ENCODE results near the gene TCF15. TPM values are rescaled to one million over a fixed set of nuclear protein-coding genes. Genes with fewer than 3 reads are reported as not detected.
A peak's percentile ranks its signal among the peaks of the same experiment; 100 is the strongest.

Gene TCF15, protein sequence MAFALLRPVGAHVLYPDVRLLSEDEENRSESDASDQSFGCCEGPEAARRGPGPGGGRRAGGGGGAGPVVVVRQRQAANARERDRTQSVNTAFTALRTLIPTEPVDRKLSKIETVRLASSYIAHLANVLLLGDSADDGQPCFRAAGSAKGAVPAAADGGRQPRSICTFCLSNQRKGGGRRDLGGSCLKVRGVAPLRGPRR
- not detected for total RNA-seq

DNA sequence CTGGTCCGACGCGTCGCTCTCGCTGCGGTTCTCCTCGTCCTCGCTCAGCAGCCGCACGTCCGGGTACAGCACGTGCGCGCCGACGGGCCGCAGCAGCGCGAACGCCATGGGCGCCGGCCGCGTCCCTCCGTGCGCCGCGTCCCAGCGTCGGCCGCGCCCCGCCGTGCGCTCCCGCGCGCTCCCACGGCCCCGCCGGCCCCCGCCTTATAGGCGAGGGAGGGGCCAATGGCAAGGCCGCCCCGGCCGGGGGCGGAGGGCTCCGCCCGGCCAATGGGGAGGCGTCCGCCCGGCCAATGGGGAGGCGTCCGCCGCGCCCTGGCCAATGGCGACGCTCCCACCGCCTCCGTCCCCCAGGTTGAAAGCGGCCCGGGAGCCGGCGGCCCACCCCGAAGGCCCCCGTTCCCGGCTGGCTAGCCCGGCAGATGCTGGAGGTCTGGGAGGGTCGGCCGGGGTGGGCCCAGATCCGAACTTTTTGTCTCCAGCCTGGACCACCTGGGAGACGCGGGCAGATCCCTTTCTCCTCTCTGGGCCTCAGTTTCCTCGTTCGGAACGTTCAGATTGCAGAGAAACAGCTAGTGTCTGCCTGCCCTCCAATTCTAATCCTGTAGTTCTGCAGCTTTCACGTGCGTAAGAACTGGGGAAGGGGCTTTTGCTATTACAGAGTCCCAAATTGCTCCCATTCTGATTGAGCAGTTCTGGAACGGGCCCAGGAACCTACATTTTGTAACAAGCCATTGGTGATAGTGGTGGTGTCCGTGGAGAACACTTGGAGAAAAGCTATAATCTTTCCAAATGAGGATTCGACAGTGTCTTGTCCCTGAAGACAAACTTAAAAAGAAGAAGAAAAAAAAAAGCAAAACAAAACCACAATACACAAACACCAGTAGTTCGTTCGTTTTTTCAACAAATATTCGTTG is at the start of gene TCF15:
Gene TCF15, minus strand, starts transcription at position 180 of the 917 bp plus-strand sequence. Its CDS starts 72 bp downstream, at position 108.
- ATAC-seq: peak; percentile 73

DNA sequence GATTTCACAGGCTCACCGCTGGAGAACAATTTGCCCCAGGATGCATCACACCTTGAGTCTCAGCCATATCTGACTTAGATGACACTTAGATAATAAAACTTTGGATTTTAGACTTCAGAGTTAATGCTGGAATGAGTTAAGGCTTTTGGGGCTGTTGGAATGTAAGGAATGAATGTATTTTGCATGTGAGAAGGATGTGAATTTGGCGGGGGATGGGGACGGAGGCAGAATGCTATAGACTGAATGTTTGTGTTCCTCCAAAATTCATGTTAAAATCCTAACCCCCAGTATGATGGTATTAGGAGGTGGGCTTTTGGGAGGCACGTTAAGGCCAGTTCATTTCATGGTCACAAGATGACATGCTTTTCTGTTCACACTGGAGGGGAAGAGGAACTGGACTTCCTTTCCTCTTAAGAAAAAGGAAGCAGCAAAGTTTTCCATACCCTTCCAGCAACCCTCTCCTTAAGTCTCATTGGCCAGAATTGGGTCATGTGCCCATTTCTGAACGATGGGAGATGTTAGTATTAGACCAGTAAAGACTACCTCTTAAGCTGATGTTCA is 48.7 kb upstream of the TCF15 start:
- ATAC-seq (no peak), DNase-seq (ENCODE audit: low spot score) (no peak)

More for the DNA sequence above, at the start of gene TCF15:
- no peak for DNase-seq (ENCODE audit: low spot score)

DNA sequence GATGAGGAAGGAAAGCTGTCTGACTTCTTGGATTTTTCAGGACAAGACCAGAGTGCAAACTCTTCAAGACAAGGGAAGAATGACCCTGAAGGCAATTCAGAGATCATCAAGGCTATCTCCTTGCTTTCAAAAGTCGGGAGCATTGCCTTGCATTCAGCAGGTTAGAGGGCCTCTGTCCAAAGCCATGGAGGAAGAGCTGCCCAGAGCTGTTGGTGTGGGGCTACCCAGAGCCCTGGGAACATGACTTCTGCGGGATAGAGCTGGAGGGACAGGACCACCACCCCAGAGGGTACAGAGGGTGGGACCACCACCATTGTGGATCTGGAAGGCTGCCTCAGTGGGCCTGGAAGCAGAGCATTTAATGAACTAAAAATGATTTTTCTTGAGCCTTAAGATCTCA is 48.1 kb upstream of the TCF15 start:
- ATAC-seq: no peak

DNA sequence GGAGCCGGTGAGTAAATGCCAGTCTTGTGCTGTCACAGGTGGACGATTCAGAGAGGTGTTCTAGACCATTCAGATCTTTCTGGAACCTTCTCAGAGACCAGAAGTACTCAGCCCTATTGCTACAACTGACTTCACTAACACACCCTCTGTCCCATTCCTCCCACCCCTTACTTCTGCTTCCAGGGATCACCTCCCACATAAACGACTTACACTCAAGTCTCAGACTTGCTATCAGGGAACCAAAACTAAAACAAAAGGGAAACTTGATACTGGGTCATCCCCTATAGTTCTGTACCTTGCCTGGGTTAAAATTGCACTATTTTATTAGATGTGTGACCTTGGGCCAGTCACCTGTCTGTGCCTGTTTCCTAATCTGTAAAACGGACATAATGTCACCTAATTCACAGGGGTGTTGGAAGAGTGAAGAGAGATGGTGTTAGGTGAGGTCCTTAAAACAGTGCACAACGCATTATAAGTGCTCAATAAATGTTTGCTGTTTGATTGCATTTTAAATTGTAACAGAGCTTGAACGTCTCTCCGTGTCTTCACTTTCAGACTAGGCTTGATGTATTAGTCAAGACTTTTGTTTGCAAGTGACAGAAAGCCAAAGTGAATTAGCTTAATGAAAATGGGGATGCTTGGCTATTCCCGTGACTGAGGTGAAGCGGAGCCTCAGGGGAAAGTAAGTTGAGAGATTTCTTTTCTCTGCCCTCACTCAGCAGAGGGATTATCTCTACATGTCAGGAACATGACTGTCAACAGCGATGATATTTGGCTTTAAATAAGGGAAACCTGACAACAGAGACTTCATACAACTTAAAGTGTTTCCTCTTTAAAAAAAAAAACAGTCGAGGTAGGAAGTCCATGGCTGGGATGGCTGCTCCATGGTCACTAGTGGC is 45.9 kb upstream of the TCF15 start:
- ATAC-seq: no peak
- DNase-seq (ENCODE audit: low spot score): no peak

More for the DNA sequence above, 48.1 kb upstream of the TCF15 start:
- DNase-seq (ENCODE audit: low spot score): no peak

DNA sequence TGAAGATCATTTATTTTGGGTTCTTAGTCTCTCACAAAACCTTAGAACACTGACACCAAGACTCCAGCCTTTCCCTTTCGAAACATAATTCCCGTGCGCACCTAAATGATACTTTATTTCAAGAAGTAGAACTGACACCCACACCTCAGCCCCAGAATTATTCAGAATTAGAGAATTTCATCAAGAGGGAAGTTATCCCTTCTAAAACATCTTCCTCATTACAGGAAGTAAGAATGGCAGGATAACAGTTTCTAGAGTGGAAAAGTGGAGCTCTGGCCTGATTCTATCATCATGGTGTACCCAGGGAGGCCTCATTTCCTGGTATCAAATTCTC is 44.3 kb upstream of the TCF15 start:
- DNase-seq (ENCODE audit: low spot score): no peak
- ATAC-seq: no peak

DNA sequence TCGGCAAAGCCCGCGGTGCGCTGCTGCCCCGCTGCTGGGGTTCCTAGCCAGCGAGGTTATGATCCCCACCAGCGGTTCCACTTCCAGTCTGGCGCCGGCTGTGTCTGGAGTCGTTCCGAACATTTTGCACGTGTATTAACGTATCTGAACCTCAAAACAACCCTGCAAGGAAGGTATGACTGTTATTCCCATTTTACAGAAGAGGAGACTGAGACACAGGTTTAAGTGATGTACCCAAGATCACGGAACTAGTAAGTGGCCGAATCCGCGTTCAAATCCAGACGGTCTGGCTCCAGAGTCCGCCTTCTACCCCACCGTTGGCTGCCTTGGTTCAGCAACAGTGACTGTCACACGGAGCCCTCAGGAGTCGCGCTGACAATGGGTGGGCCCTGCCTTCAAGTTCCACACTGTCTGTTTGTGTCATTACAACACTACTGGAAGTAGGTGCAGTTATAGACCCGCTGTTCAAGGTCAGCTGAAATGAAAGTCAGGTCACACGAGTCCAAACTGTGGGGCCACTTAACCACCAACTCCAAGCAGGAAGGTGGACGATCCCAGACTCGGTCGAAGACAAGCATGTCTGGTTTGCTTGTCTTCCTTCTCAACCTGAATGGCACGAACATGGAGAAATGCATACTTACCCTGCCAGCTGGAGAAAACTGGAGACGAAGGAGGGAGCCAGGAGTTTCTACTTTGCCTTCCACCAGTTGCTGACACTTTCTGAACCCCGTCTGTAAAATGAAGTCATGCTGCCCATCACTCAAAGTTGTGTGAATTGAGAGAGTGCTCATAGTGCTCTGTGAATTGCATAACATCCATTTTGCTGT is 43.7 kb upstream of the TCF15 start:
- no peak for DNase-seq (ENCODE audit: low spot score)

DNA sequence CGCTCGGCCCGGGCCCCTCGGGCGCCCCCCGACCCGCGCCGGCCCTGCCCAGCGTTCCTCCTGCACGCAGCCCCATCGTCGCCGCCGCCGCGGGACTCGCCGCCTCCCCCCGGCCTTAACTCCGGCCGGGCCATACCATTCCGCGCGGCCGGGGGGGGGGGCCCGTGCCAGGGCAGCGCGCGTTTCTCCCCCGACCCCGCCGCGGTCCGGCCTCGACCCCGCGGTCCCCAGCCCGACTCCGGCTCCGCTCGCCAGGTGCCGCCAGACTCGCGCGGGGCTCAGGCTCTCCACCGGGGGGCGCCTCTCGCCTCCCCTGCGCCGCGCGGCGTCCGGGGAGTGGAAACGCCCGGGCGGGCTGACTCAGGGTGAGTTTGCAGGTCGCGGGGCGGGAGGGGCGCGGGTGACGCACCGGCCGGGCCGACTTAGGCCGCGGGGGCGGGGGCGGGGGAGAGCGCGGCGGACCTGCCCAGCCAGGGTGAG is 43.0 kb upstream of the TCF15 start, which contains the start of gene SRXN1:
Gene SRXN1, minus strand, starts transcription at position 91 of the 480 bp plus-strand sequence. Its CDS starts 15 bp downstream, at position 76.
- ATAC-seq (peak; percentile 93), DNase-seq (ENCODE audit: low spot score) (peak; percentile 93)

More for the DNA sequence above, 43.7 kb upstream of the TCF15 start:
- ATAC-seq: peak; percentile 17

DNA sequence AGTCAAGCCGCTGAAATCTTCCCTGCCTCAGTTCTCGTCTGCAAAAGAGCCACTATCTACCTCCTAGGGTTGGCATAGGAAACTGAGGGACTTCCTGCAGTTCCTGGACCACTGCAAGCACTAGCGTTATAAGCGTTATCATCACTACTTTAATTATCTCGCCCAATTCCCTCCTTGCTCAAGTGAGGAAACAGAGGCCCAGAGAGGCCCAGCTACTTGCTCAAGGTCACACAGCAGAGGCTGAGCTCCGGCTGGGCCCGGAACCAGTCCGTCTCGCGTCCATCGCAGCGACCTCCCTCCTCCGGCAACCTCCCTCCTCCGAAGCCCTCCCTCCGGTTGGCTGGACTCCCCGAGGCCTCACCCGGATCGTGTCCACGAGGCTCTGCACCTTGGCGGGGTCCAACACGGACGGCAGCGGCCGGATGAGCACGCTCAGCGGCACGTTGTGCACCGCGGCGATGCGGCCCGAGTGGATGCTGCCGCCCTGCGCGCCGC is 42.6 kb upstream of the TCF15 start:
- ATAC-seq: peak; percentile 5

DNA sequence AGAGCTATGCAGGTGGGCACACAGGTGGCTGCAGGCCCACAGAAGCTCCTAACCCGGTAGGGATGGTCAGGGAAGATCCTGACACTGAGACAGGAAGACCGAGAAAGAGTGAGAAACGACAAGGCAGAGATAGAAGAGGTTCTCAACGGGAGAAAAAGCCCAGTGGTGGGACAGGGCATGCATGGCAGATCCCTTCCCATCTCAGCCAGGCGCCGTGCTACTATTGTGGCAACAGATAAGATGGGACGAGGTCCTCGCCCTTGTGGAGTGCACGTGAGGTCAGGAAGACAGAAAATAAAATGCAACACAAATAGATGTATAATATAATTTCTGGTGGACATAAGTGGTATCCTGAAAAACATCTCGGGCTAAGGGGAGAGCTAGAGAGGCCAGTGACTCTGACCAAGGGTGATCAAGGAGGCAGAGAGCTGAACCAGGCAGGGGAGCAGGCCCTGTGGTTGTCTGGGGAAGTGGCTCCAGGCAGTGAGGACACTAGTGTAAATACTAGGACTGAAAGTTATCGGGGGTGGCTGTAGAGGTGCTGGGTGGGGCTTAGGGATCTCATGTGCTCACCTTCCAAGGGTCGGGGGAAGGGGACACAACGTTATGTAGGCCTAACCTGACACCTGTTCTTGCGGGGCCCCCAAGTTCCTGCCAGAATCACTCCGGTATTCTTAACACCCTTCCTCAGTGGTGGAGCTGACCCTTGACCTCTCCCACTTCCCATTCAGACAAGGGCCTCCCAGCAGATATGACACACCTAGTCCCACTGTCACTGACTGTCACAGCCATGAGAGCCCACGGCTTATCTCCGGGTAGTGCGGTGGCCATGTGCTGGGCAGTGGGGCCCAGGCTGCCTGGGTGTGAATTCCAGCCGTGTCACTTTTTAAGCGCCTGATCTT is 41.9 kb upstream of the TCF15 start:
- ATAC-seq (peak; percentile 5), DNase-seq (ENCODE audit: low spot score) (no peak)

More for the DNA sequence above, 42.6 kb upstream of the TCF15 start:
- no peak for DNase-seq (ENCODE audit: low spot score)

DNA sequence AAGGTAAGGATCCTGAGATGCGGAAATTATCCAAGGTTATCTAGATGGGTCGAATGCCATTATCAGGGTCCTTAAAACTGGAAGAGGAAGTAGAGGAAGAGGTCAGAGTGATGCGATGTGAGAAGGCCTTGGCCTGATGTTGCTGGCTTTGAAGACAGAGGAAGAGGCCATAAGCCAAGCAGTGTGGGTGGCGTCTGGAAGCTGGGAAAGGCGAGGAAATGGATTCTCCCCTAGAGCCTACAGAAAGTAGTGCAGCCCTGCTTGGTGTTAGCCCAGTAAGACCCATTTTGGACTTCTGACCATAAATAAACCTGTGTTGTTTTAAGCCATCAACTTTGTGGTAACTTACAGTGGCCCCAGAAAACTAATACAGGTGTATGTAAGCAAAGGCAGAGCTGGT is 40.8 kb upstream of the TCF15 start:
- ATAC-seq: no peak
- no peak for DNase-seq (ENCODE audit: low spot score)

DNA sequence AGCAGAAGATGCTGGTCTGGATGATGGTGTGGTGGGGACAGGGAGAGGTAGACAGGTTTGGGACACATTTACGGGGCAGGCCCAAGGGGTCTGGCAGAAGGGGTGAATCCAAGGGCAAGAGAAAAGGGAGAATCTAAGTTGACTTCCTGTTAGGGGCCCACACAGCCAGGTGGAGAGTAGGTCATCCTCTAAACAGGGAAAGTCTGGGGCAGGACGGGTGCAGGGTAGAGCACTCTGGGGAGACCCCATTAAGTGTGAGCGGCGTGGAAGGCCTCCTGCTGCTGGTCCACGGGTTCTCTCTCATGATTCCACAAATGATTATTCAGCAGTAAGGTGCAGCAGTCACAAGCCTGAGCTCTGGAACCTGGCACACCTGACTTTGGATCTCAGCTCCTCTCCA is 40.2 kb upstream of the TCF15 start:
- ATAC-seq (no peak), DNase-seq (ENCODE audit: low spot score) (no peak)

DNA sequence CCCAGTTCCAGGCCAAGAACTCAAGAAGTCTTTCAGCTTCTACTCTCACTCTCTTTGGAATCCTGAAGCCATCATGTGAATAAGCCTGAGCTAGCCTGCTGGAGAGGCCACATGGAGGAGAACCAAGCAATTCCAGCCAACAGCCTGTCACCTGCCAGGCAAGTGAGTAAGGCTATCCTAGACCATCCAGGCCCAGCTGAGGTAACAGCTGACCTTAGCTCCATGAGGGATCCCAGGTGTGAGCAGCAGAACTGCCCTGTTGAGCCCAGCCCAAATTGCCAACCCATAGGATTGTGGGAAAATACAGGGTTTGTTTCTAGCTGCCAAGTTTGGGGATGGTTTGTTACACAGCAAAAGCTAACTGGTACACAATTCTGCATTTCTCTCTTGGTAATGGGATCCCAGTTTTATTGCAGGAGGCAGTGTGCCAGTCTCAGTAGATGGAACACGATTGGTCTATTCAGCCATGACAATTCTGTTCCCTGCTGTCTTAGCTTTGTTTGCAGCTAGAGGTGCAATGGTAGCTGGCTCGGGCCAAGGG is 37.4 kb upstream of the TCF15 start:
- DNase-seq (ENCODE audit: low spot score): no peak
- no peak for ATAC-seq

DNA sequence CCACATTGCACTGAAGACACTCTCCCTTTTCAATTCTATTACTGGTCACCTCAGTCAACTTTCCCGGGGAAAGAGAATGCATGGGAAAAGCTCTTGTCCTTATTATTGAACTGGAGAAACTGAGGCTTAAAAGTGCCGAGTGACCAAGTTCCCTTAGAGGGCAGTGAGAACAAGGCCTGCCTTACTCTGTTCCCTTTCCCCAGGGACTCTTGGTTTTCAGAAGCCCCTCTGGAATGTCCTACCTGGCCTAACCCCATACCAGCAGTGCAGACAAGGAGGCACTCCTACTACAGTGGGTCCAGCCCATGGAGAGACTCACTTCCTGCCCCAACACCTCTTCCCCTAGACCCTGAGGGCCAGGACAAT is 36.7 kb upstream of the TCF15 start:
- no peak for DNase-seq (ENCODE audit: low spot score)

DNA sequence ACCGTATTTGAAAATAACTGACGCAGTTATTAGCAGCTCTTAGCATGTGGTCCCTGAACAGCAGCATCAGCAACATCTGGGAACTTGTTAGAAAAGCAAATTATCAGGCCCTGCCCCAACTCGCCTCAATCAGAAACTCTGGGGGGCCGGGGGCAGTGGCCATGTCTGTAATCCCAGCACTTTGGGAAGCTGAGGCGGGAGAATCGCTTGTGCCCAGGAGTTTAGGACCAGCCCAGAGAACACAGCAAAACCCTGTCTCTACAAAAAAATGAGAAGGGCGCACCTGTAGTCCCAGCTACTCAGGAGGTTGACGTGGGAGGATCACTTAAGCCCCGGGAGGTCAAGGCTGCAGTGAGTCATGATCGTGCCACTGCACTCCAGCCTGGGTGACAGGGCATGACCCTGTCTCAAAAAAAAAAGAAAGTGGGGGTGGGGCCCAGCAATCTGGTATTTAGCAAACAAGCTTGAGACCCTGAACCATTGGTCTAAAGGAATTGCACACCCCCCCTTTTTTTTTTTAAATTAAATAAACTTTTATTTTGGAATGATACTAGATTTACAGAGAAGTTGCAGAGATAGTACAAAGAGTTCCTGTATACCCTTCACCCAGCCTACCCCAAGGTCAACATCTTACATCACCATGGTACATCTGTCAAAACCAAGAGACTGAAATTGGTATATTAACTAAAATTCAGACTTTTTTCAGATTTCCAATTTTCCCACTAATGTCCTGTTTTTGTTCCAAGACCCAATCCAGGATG is 36.2 kb upstream of the TCF15 start:
- DNase-seq (ENCODE audit: low spot score) (no peak), ATAC-seq (peak; percentile 34)

More for the DNA sequence above, 36.7 kb upstream of the TCF15 start:
- ATAC-seq: no peak

DNA sequence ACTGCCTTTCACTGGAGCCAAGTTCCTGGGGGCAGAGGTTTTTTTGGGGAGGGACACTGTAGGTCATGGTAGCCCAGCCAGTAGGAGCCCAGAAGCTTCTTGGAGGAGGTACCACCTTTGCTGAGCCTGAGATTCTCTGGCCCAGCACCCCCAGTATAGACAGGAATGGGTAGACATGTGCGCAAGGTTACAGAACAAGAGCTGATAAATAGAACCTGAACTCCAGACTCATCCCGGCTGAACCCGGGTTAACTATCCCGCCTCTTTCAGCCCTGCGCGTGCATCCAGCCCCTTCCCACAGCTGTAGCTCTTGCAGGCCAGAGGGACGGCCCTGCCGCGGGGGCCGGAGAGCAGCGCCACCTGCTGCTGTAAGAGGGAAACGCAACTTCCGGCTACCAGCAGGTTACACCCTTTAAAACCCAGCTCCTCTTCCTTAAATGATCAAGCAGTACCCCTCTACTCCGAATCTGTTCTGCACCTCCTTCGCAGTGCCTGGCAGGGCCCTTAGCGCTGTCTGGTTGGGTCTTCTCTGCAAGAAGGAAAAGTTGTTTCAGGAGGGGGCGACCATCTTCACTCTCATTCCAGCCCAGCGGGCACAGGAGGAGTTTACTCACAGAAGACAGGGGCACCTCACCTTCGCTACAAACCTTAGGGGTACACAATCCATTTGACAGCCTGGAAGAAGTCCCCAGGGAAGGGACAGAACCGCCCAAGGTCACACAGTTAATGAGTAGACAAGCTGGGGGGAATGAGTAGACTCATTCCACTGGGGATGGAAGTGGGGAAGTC is 35.4 kb upstream of the TCF15 start:
- ATAC-seq (peak; percentile 80), DNase-seq (ENCODE audit: low spot score) (peak; percentile 57)

DNA sequence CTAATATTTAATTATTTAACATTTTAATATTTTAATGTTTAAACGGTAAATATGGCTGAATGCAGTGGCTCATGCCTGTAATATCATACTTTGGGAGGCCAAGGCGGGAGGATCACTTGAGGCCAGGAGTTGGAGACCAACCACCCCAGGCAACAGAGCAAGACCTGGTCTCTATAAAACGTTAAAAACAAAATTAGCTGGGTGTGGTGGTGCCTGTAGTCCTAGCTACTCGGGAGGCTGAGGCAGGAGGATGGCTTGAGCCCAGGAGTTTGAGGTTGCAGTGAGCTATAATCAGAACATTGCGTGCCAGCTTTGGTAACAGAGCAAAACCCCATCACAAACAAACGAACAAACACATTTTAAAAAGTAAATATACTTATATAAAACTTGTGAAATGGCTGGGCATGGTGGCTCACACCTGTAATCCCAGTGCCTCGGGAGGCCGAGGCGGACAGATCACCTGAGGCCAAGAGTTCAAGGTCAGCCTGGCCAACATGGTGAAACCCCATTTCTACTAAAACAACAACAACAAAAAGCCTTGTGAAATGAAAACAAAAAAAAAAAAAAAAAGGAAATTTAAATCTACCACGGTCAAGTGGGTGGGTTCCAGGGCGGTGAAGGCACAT is 34.7 kb upstream of the TCF15 start:
- DNase-seq (ENCODE audit: low spot score): no peak
- no peak for ATAC-seq
